ENCODE results near the gene RIPOR1.

GRCh38 chr16:67525176-67525860 is 3.3 kb upstream of the RIPOR1 start:
- TF ChIP-seq POLR2A (IDR thresholded peaks at IDR 0.05; ENCODE audit: low read length), result no peak
- TF ChIP-seq GATA1 (IDR thresholded peaks at IDR 0.05; ENCODE audit: low read depth, low read length), result no peak
